ENCODE data around the gene CHCHD1.

GRCh38 chr10:73785211-73785720, 3.4 kb downstream of the CHCHD1 start, which contains the start of gene ZSWIM8:
- TF ChIP-seq, protein P1, sequence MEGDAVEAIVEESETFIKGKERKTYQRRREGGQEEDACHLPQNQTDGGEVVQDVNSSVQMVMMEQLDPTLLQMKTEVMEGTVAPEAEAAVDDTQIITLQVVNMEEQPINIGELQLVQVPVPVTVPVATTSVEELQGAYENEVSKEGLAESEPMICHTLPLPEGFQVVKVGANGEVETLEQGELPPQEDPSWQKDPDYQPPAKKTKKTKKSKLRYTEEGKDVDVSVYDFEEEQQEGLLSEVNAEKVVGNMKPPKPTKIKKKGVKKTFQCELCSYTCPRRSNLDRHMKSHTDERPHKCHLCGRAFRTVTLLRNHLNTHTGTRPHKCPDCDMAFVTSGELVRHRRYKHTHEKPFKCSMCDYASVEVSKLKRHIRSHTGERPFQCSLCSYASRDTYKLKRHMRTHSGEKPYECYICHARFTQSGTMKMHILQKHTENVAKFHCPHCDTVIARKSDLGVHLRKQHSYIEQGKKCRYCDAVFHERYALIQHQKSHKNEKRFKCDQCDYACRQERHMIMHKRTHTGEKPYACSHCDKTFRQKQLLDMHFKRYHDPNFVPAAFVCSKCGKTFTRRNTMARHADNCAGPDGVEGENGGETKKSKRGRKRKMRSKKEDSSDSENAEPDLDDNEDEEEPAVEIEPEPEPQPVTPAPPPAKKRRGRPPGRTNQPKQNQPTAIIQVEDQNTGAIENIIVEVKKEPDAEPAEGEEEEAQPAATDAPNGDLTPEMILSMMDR (IDR thresholded peaks at IDR 0.05), result no peak
- TF ChIP-seq ZFX (IDR thresholded peaks at IDR 0.05; ENCODE audit: borderline replicate concordance), result no peak
